ENCODE data around the gene NTRK3. TPM values are rescaled to one million over a fixed set of nuclear protein-coding genes. Genes with fewer than 3 reads are reported as not detected.

The NTRK3 gene
- total and polyA plus RNA-seq, 2 of the 13 experiments (the other 11 are each of a cell fraction or from before 2014, with no cell fraction given), result not detected

DNA sequence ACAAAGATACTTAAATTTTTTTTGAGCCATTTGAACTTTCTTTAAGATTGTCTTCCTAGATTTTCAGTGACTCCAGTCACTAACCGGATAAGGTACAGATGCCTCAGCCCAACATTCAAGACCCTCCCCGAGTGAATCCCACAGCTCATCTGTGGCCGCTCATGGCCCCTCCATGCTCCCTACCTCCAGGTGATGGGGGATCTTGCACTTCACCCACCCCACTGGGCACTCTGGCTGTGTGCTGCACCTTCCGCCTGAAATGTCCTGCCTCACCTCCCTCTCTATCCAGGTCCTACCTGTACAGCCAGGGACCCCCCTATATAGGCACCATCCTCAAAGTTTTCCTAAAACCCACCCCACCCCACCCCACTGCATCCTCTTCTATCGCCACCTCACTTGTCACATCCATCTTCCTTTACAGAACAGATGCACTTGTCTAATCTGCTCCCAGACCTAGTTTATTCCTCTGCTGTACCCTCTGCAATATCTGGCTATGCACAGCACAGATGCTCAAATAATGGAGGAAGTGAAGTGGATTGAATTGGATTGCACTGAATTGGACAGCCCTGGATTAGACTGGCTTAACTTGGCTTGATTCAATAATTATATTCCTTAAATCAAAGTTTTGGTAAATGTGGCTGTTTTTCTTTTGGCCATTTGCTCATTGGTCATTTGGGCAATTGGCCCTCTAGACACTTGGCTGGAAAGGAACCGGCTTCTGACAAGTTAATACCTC is 24.5 kb downstream of the NTRK3 start:
- TF ChIP-seq SMAD1 (CRISPR knock-in tag; IDR thresholded peaks at IDR 0.05; ENCODE audit: borderline replicate concordance, low read depth), result no peak
- no peak for TF ChIP-seq NCOR1 (IDR thresholded peaks at IDR 0.05; ENCODE audit: borderline replicate concordance, low read length)
- no peak for TF ChIP-seq ZNF510 (CRISPR knock-in tag; IDR thresholded peaks at IDR 0.05; ENCODE audit: low read depth)
- TF ChIP-seq ZNF234 (CRISPR knock-in tag; conservative IDR thresholded peaks at IDR 0.05), result no peak
- no peak for TF ChIP-seq ZFP36L2 (CRISPR knock-in tag; IDR thresholded peaks at IDR 0.05)
- TF ChIP-seq, protein P1, sequence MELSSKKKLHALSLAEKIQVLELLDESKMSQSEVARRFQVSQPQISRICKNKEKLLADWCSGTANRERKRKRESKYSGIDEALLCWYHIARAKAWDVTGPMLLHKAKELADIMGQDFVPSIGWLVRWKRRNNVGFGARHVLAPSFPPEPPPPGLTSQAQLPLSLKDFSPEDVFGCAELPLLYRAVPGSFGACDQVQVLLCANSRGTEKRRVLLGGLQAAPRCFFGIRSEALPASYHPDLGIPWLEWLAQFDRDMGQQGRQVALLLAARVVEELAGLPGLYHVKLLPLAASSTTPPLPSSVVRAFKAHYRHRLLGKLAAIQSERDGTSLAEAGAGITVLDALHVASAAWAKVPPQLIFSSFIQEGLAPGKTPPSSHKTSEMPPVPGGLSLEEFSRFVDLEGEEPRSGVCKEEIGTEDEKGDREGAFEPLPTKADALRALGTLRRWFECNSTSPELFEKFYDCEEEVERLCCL (CRISPR knock-in tag; IDR thresholded peaks at IDR 0.05; ENCODE audit: borderline replicate concordance), result no peak
- TF ChIP-seq KLF11 (CRISPR knock-in tag; IDR thresholded peaks at IDR 0.05), result no peak
- no peak for TF ChIP-seq YEATS2 (CRISPR knock-in tag; IDR thresholded peaks at IDR 0.05; ENCODE audit: borderline replicate concordance)
- TF ChIP-seq ZNF343 (CRISPR knock-in tag; IDR thresholded peaks at IDR 0.05), result no peak
- TF ChIP-seq, protein P2, sequence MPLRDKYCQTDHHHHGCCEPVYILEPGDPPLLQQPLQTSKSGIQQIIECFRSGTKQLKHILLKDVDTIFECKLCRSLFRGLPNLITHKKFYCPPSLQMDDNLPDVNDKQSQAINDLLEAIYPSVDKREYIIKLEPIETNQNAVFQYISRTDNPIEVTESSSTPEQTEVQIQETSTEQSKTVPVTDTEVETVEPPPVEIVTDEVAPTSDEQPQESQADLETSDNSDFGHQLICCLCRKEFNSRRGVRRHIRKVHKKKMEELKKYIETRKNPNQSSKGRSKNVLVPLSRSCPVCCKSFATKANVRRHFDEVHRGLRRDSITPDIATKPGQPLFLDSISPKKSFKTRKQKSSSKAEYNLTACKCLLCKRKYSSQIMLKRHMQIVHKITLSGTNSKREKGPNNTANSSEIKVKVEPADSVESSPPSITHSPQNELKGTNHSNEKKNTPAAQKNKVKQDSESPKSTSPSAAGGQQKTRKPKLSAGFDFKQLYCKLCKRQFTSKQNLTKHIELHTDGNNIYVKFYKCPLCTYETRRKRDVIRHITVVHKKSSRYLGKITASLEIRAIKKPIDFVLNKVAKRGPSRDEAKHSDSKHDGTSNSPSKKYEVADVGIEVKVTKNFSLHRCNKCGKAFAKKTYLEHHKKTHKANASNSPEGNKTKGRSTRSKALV (CRISPR knock-in tag; IDR thresholded peaks at IDR 0.05), result no peak
- no peak for TF ChIP-seq ZNF687 (CRISPR knock-in tag; IDR thresholded peaks at IDR 0.05)
- Histone ChIP-seq H3K4me2 (ENCODE audit: low read depth, low read length) (no peak overlapping the region), H2AFZ (ENCODE audit: low read length) (no peak overlapping the region), H3K9ac (ENCODE audit: insufficient read depth, low read depth, low read length) (no peak overlapping the region), H3K36me3 (replicated peaks in 1 of 2; ENCODE audit: control insufficient read depth in 1 of 2, insufficient read depth in 2 of 2, low read length in 2 of 2) (no peaks in the 10 kb centered on the region), H3K79me2 (ENCODE audit: insufficient read depth, low read length) (no peaks in the 10 kb centered on the region), H3K27me3 (ENCODE audit: control insufficient read depth in 1 of 2, insufficient read depth in 2 of 2, low read length in 2 of 2) (peaks cover 0 to 4% of the 10 kb centered on the region in 2 experiments; a peak in 2 of 5 replicates), H3K9me3 (ENCODE audit: low read length) (no peaks in the 10 kb centered on the region), H3K4me3 (replicated peaks in 1 of 3; ENCODE audit: insufficient read depth in 1 of 3, low read depth in 2 of 3, low read length in 3 of 3) (no peak overlapping the region), H3K4me1 (ENCODE audit: insufficient read depth, low read length) (no peaks in the 10 kb centered on the region), H3K27ac (ENCODE audit: extremely low read length, insufficient read depth, low read length) (no peak overlapping the region), H4K20me1 (ENCODE audit: insufficient read depth, low read length) (no peaks in the 10 kb centered on the region)
- 24% methylated on average over 6 of the region's 6 CpGs for WGBS (ENCODE audit: low lambda C conversion rate)
- ChIA-PET CTCF (ENCODE audit: low intra/inter-chr PET ratio, low total read pairs) (no interaction called here), POLR2A (no interaction called here)
- ATAC-seq (no peak), DNase-seq (ENCODE audit: low spot score) (no peak), FAIRE-seq (no peak)
- intact Hi-C loops (cut with micrococcal nuclease; ENCODE audit: unreplicated experiment) (no loop called here), in situ Hi-C loops (cut with HindIII; ENCODE audit: extremely low pct_ligation_motif_present, low pct_unique_long_range_greater_than_20kb) (no loop called here)
- no TSS peak for BruUV-seq (replicated peaks)
